ENCODE data around the gene C11orf71. TPM values are rescaled to one million over a fixed set of nuclear protein-coding genes. Genes with fewer than 3 reads are reported as not detected.

Gene C11orf71
- total and polyA plus RNA-seq, 9 of the 15 experiments (the other 6 are each of a cell fraction or from before 2014, with no cell fraction given): 2.9 to 15.1 (median 9.1) TPM

- TF ChIP-seq ZNF165 (CRISPR knock-in tag; IDR thresholded peaks at IDR 0.05; ENCODE audit: borderline replicate concordance): no peak
Measured at GRCh38 chr11:114447444-114447843, 47.1 kb upstream of the C11orf71 start (continued).

GRCh38 chr11:114442536-114442935 lies 42.2 kb upstream of the C11orf71 start:
- WGBS (ENCODE audit: insufficient coverage, low coverage, missing lambda C conversion rate): 0% methylated on average over 1 of the region's 1 CpG
- Histone ChIP-seq H2AFZ (ENCODE audit: low read depth, low read length) (no peak overlapping the region), H3K9ac (ENCODE audit: insufficient read depth in 1 of 2, low read depth in 2 of 2, low read length in 2 of 2) (peak overlapping the region in 1 of 2 experiments; percentile 81; a peak in 2 of 4 replicates), H3K9me1 (ENCODE audit: control insufficient read depth, insufficient read depth, low read length) (no peaks in the 10 kb centered on the region), H3K9me3 (replicated peaks; ENCODE audit: control insufficient read depth, insufficient read depth, low read depth, low read length) (no peaks in the 10 kb centered on the region), H3K4me1 (replicated peaks in 1 of 2; ENCODE audit: control insufficient read depth in 2 of 2, insufficient read depth in 2 of 2, low read length in 2 of 2) (peaks cover 7 to 17% of the 10 kb centered on the region in 2 experiments), H3K27ac (ENCODE audit: extremely low read depth, low read depth, low read length) (peak overlapping the region; percentile 85; the same call in 2 of the 3 replicates), H3K36me3 (ENCODE audit: control insufficient read depth, insufficient read depth, low read length) (peaks cover 43% of the 10 kb centered on the region), H4K20me1 (replicated peaks; ENCODE audit: control insufficient read depth, insufficient read depth, low read length) (no peaks in the 10 kb centered on the region), H3K27me3 (ENCODE audit: control insufficient read depth in 2 of 2, insufficient read depth in 2 of 2, low read length in 2 of 2) (no peaks in the 10 kb centered on the region), H3K79me2 (ENCODE audit: control insufficient read depth, insufficient read depth, low read length) (peaks cover 79% of the 10 kb centered on the region), H3K4me3 (peak overlapping the region; percentile 7; the same call in 1 of the 2 replicates), H3K4me2 (ENCODE audit: insufficient read depth, low read length) (peak overlapping the region; percentile 36)
- BruUV-seq (replicated peaks): no TSS peak
- in situ Hi-C loops (cut with MboI) (no loop called here), intact Hi-C loops (cut with micrococcal nuclease) (loop anchor here (5.0 kb wide), 1 partner anchor 100 kb away; no protein-coding TSS in a partner anchor)
- ATAC-seq: peak; percentile 41
- CTCF ChIA-PET (ENCODE audit: low intra/inter-chr PET ratio): no interaction called here
- peak; percentile 51 for FAIRE-seq
- POLR2A ChIA-PET: interaction anchor here (0.8 to 1.7 kb wide), 2 partner anchors 10 to 25 kb away, joined by 3 to 12 read pairs; no protein-coding TSS in a partner anchor
- peak in 2 of 4 experiments; percentile 52 to 63 for DNase-seq (ENCODE audit: extremely low read depth in 1 of 4, low spot score in 3 of 4)
- TF ChIP-seq SMARCA4 (IDR thresholded peaks at IDR 0.05): peak; percentile 73
- peak; percentile 52; the same call in 1 of the 2 replicates for TF ChIP-seq TAL1 (IDR thresholded peaks at IDR 0.05)
- TF ChIP-seq POLR2H (tag; IDR thresholded peaks at IDR 0.05; ENCODE audit: low read depth): peak; percentile 27; the same call in 1 of the 2 replicates
- peak; percentile 55 for TF ChIP-seq NFE2 (IDR thresholded peaks at IDR 0.05; ENCODE audit: low read depth)
- peak; percentile 44; the same call in 1 of the 2 replicates for TF ChIP-seq CBFA2T2 (conservative IDR thresholded peaks at IDR 0.05)
- peak; percentile 50; the same call in 1 of the 2 replicates for TF ChIP-seq ZNF592 (IDR thresholded peaks at IDR 0.05)
- peak; percentile 73 for TF ChIP-seq CBFA2T3 (IDR thresholded peaks at IDR 0.05)
- TF ChIP-seq ZNF3 (CRISPR knock-in tag; IDR thresholded peaks at IDR 0.05): no peak
- TF ChIP-seq ARID1B (IDR thresholded peaks at IDR 0.05): peak; percentile 77
- no peak for TF ChIP-seq KLF10 (CRISPR knock-in tag; IDR thresholded peaks at IDR 0.05)
- no peak for TF ChIP-seq ZBTB5 (IDR thresholded peaks at IDR 0.05)
- TF ChIP-seq DPF2 (IDR thresholded peaks at IDR 0.05): peak; percentile 68; the same call in 1 of the 2 replicates
- no peak for TF ChIP-seq TAF15 (IDR thresholded peaks at IDR 0.05; ENCODE audit: low read depth, low read length)
- TF ChIP-seq FOXJ3 (CRISPR knock-in tag; IDR thresholded peaks at IDR 0.05): no peak
- no peak; the same call in 1 of the 2 replicates for TF ChIP-seq STAT5A (IDR thresholded peaks at IDR 0.05; ENCODE audit: borderline replicate concordance, low read length)
- TF ChIP-seq BRD4 (IDR thresholded peaks at IDR 0.05): no peak
- peak; percentile 23; the same call in 1 of the 2 replicates for TF ChIP-seq TEAD4 (IDR thresholded peaks at IDR 0.05; ENCODE audit: low read length)
- no peak for TF ChIP-seq TEAD4 (CRISPR knock-in tag; IDR thresholded peaks at IDR 0.05; ENCODE audit: borderline replicate concordance)
